ENCODE results near the gene SNX17.

- no peak for TF ChIP-seq POLR2AphosphoS5 (IDR thresholded peaks at IDR 0.05)
- no peak for TF ChIP-seq POLR2A (IDR thresholded peaks at IDR 0.05; ENCODE audit: low read depth)
Measured at GRCh38 chr2:27378809-27379290, 8.4 kb downstream of the SNX17 start.

Measured in esophagus muscularis mucosa (tissue), 2 donors.